ENCODE measurements around the gene PIGU. TPM values are rescaled to one million over a fixed set of nuclear protein-coding genes. Genes with fewer than 3 reads are reported as not detected.

Gene PIGU
- polyA plus RNA-seq, 1 experiment = 35.2 TPM

DNA sequence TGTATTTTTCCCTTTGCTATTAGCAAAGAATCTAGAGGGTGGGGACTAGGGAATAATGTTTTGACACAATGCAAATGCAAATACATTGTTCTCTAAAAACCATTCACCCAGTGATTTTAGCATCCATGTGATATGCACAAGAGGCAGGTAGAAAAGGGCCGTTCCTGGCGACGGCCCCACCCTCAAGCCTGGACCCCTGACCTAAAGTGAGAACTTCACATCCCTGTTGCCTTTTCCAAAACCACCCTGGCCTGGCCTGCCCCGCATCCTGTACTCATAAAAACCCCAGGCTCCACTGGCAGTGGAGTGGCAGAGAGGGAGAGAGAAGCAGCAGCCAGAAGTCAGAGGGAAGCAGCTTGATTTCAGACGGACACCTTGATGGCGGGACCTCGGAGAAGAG is 69.8 kb downstream of the PIGU start:
- Histone ChIP-seq H3K36me3 (ENCODE audit: control insufficient read depth, insufficient read depth, low read length) (no peaks in the 10 kb centered on the region), H3K4me3 (ENCODE audit: low read depth, low read length) (no peak overlapping the region), H3K27me3 (ENCODE audit: control insufficient read depth, insufficient read depth, low read length) (no peaks in the 10 kb centered on the region)
- no peak for DNase-seq (ENCODE audit: low read depth)
- TF ChIP-seq, protein P1, sequence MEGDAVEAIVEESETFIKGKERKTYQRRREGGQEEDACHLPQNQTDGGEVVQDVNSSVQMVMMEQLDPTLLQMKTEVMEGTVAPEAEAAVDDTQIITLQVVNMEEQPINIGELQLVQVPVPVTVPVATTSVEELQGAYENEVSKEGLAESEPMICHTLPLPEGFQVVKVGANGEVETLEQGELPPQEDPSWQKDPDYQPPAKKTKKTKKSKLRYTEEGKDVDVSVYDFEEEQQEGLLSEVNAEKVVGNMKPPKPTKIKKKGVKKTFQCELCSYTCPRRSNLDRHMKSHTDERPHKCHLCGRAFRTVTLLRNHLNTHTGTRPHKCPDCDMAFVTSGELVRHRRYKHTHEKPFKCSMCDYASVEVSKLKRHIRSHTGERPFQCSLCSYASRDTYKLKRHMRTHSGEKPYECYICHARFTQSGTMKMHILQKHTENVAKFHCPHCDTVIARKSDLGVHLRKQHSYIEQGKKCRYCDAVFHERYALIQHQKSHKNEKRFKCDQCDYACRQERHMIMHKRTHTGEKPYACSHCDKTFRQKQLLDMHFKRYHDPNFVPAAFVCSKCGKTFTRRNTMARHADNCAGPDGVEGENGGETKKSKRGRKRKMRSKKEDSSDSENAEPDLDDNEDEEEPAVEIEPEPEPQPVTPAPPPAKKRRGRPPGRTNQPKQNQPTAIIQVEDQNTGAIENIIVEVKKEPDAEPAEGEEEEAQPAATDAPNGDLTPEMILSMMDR (IDR thresholded peaks at IDR 0.05; ENCODE audit: insufficient read depth, low read depth, low read length) = no peak
- ChIA-PET POLR2A (no interaction called here), CTCF (interaction anchor here (1.2 kb wide), 1 partner anchor 20 kb away, joined by 3 read pairs; no protein-coding TSS in a partner anchor)

DNA sequence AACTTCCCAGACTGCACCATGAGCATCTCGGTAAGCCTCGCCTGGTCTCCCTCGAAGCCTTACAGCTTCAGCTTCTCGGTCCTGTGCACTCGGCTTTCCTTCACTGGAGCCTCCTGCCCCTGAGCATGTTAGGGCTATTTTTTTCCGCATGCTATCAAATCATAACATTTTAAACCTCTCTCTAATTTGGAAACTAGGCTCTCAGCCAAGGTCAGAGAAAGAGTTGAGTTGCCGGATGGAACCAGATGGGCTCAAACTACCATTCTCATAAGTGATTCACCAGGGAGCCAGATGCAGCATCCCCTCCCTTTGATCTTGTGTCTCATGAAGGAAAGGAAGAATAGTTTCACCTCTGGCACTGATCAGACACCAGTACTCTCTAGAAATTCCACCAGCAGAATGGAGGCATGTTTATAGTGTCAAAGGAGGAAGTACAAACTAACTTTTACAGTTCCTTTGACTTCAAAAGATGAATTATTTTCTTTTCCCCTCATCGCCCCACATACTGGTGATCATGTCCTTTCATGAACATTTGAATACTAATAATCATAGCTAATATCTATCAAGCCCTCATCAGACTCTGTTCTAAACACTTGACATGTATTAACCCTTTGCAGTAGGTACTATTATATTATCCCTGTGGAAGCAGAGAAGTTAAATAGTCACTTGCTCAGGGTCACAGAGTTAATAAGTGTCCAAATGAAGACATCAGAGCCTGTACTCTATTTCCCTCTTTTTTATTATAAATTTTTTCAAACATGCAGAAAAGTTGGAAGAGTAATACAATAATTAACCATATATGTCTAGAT is 71.7 kb downstream of the PIGU start:
- DNase-seq (ENCODE audit: low read depth) = peak; percentile 20
- H3K36me3 ChIP-seq (ENCODE audit: control insufficient read depth, insufficient read depth, low read length) = no peaks in the 10 kb centered on the region
- no peaks in the 10 kb centered on the region for H3K27me3 ChIP-seq (ENCODE audit: control insufficient read depth, insufficient read depth, low read length)
- H3K4me3 ChIP-seq (ENCODE audit: low read depth, low read length) = no peak overlapping the region
- POLR2A ChIA-PET = no interaction called here
- TF ChIP-seq, protein P1 (IDR thresholded peaks at IDR 0.05; ENCODE audit: insufficient read depth, low read depth, low read length) = no peak
- CTCF ChIA-PET = no interaction called here

- DNase-seq (ENCODE audit: low read depth) = no peak
- ChIA-PET CTCF (interaction anchor here (1.9 kb wide), 1 partner anchor 18 kb away, joined by 6 read pairs; no protein-coding TSS in a partner anchor), POLR2A (no interaction called here)
- H3K27me3 ChIP-seq (ENCODE audit: control insufficient read depth, insufficient read depth, low read length) = no peaks in the 10 kb centered on the region
- no peak overlapping the region for H3K4me3 ChIP-seq (ENCODE audit: low read depth, low read length)
- TF ChIP-seq, protein P1 (IDR thresholded peaks at IDR 0.05; ENCODE audit: insufficient read depth, low read depth, low read length) = no peak
- no peaks in the 10 kb centered on the region for H3K36me3 ChIP-seq (ENCODE audit: control insufficient read depth, insufficient read depth, low read length)
Observed at GRCh38 chr20:34600892-34601653, 75.8 kb downstream of the PIGU start.

DNA sequence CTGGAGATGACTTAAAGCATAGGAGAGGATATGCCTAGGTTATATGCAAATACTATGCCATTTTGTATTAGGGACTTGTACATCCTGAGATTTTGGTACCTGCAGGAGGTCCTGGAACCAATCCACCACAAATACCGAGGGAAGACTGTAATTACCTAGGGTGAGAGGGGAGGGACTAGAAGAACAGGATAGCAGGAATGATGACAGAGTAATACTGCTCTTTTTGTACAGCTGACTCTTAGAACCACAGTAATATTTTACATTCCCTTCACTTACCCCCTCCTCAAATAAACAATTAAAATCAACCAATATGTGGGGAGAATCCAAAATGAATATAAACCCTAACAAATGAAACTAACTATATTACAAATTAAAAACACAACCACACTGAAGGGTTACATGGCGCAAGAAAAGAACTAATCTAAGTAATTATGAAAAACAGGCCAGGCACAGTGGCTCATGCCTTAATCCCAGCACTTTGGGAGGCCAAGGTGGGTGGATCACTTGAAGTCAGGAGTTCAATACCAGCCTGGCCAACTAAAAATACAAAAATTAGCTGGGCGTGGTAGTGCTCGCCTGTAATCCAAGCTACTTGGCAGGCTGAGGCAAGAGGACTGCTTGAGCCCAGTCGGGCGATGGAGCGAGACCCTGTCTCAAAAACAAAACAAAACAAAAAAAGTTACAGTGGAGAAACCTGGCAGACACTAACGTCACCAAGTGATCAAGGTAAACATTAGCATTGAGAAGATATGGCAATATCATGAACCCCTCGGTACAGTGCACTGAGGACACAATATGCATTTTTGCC is 81.3 kb downstream of the PIGU start:
- ChIA-PET POLR2A (no interaction called here), CTCF (no interaction called here)
- H3K4me3 ChIP-seq (ENCODE audit: low read depth, low read length) = no peak overlapping the region
- no peaks in the 10 kb centered on the region for H3K36me3 ChIP-seq (ENCODE audit: control insufficient read depth, insufficient read depth, low read length)
- no peaks in the 10 kb centered on the region for H3K27me3 ChIP-seq (ENCODE audit: control insufficient read depth, insufficient read depth, low read length)
- no peak for DNase-seq (ENCODE audit: low read depth)
- TF ChIP-seq, protein P1 (IDR thresholded peaks at IDR 0.05; ENCODE audit: insufficient read depth, low read depth, low read length) = no peak
